Measurements from ENCODE around the gene MLLT10.

MLLT10 gene

DNA sequence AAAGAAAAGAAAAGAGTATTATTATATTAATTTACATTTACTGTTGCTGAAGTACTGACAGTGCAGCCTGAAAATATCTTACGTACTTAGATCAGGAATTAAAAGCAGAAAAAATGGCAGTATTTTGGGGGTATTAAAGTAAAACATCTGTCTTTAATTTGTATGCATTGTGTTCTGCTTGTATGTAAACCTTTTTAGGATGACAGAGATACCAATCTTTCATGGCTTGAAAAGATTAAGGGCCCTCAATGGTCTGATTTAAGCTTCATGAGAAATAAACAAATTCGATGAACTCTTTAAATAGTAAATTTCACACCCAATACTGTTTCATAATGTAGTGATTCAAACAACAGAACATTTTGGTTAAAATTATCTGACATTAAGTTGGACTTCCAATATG is 116.3 kb downstream of the MLLT10 start:
- no peak for DNase-seq

DNA sequence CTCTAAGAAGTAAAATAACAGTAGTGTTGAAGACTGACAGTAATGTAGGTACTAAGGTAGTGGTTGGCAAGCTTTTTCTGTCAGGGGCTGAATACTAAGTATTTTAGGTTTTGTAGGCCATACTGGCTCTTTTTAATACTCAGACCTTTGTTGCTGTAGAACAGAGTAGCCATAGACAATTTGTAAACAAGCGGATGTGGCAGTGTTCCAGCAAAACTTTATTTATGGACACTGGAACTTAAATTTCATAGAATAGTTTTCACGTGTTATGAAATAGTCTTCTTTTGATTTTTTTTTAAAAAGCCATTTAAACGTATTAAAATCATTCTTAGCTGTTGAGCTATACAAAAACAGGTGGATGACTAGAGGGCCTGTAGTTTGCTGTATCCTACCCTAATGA is 121.2 kb downstream of the MLLT10 start:
- DNase-seq: no peak

DNA sequence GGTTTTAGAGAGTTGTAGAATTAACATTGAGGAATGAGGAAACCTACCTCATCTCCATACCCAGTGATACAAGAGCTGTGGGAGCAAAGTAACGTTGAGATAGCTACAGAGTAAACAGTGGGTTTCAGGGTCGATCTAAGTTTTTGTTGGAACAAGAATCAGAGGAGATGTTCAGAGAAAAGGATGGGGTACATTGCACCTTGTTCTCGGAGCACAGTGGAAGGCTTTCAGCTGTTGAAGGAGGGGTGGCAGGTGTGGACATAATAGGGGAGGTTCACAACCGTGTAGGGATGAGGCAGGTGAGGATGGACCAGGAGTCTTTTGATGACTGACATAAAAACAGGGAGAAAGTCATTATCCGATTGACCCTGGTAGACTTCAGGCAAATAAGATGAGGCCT is 121.7 kb downstream of the MLLT10 start:
- no peak for DNase-seq

DNA sequence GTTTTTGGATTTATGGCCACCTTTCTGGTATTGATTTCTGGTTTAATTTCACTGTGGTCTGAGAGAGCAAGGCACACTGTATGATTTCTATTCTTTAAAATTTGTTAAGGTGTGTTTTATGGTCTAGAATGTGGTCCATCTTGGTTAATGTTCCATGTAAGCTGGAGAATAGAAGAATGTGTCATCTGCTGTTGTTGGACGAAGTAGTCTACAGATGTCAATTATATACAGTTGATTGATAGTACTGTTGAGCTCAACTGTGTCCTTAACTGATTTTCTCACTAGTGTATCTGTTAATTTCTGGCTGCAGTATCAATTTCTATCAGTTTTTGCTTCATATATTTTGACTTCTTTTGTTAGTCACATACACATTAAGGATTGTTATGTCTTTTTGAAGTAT is 127.1 kb downstream of the MLLT10 start:
- no peak for DNase-seq

DNA sequence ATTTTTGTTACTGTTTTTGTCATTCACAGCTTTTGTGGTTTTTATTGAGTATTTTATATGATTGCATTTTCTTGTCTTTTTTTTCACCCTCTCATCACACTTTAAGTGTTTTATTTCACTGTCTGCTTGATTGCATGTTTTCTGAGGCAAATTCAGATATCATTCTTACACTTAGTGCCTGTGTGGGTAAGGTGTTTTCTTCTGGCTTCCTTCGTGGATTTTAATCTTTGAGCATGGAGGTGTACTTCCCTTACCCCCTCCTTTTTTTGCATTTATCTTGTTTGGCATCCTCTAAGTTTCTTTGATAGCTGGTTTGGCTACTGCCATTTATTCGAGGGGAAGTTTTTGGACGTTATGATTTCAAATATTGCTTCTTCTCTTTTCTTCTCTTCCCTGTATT is 127.9 kb downstream of the MLLT10 start:
- no peak for DNase-seq

DNA sequence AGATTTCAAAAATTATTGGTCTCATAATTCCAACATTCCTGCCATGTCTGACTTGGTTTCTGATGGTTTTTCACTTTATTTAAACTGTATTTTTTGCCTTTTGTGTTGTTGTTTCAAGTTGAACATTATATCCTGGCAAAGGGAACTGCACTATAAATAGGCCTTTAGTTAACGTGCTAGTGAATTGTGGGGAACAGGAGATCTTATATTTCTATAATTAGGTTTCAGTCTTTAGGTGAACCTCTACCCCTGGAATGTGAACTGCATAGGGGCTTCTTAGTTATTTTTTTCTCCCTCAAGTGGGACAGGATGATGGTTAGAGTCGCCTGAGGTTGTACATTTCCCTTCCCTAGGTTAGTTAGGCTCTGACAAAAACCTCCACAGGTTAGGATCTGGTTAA is 128.6 kb downstream of the MLLT10 start:
- DNase-seq: no peak

DNA sequence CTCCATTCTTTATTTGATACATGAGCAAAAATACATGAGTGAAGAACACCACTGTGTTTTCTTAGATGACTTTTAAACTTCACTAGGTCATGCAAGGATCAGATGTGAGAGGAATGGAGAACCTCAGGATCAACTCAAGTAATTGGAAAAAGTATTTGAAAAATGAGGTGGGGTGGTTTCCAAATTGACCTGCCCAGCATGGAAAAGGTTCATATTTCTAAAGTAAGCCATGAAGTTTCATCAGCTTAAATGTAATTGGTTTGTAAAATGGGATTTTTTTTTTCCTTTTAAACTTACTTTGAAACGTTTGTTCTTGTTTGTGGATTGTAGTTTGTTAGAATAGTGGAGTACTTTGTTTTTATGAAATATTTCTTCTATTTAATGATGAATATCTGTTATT is 134.8 kb downstream of the MLLT10 start:
- DNase-seq: no peak

DNA sequence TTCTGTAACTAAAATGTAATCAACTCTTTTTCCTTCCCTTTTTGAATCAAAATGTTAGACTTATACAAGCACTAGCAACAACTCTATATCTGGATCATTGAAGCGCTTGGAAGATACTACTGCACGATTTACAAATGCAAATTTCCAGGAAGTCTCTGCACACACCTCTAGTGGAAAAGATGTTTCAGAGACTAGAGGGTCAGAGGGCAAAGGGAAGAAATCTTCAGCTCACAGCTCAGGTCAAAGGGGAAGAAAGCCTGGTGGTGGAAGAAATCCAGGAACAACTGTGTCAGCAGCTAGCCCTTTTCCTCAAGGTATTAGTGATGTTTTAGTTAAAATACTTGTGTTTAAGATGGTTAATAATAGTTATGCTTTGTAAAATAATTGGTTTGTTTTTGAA is 136.4 kb downstream of the MLLT10 start:
- no peak for DNase-seq

DNA sequence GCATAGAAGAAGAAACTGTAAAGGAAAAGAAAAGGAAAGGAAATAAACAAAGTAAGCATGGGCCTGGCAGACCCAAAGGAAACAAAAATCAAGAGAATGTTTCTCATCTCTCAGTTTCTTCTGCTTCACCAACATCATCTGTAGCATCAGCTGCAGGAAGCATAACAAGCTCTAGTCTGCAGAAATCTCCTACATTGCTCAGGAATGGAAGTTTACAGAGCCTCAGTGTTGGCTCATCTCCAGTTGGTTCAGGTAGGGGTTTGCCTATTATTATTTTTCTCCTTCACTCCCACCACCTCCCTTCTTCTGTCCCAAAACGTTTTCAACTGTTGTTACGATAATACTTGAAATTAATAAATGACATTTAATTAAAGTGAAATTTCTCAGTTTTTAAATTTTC is 139.6 kb downstream of the MLLT10 start:
- no peak for DNase-seq

DNA sequence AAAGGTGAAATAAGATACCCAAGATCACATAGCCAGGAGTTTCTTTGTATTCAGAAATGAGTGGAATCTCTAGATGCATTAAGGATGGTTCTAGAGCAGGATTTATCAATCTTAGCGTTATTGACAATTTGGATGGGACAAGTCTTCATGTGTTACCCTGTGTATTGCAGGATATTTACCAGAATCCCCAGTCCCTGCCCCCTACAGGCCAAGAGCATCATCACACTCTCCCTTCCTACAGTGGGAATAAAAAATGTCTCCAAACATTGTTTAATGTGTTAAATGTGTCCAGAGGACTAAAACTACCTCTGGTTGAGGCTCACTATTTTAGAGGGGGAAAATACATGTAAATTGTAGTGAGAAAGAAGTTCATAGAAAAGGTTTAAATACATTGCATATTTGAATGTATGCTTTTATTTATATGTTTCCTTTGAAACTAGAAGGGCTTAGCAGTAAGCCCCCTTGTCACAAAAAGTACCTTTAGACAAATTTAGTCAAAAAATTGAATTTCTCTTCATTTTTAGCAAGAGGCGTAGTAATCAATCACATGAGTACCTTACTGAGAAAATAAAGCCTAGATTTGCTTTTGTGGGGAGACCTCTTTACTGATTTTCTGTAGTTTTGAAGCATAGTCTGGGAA is 141.2 kb downstream of the MLLT10 start:
- peak; percentile 69 for DNase-seq

DNA sequence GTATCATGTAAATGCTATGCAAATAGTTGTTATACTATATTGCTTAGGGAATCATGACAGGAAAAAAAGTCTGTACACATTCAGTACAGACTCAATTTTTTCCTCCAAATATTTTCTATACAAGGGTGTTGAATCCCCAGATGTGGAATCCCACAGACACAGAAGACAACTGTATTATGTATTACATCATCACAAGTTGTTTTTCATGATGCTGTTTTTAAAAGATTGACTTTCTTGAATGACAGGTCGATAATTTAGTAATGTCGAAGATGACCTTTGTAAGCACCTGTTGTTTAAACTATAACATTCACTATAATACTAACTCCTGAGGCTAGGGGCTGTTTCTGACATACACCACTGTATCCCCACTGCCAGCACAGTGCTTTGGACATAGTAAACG is 143.5 kb downstream of the MLLT10 start:
- DNase-seq: no peak

DNA sequence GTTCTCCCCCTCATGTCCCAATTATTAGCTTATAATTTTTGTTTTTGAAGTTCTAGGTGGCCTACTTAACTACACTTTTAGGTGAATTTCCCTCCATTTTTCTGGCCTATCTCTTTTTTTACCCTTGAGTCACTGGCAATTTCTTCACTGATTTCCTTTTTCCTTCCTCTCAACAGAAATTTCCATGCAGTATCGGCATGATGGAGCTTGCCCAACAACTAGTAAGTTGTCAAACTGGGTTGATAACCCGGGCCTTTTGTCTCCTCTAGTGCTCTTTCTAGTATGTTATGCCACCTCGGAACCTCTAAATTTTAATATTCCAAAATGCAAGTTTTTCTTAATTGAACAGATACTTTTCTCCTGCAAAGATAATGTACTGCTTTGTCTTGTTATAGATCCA is 147.1 kb downstream of the MLLT10 start:
- no peak for DNase-seq

DNA sequence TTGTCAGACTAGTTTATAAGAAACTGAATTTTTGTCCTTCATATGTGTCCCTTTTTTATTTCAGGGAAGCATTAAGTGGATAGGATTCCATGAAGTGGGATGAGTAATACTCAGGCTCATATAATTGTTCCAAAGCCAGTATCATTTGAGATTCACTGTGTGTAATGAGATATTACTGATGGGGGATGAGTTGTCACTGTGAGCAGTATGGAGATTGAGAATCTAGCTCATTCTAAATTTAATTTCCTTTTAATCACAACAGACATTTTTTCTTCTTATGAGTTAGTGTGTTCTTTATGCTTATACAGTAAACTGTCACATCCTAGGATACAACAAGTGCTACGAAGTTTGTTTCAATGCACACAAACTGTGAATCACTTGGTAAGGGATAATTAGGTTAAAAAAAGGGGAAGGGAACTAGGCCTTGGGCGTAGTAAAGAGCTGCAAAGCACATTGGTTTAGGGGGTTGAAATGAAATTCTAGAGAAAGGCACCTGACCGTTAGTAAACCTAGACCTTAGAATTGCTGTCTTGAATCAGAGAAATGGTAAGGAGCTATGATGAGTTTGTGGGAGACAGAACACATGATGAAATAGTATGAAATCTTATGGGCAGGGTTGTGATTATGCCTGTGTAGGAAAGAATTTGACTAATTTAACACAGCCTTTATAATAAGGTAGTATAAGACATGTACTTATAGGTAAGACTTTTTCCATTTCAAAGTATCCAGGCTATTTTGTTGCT is 153.4 kb downstream of the MLLT10 start:
- no peak for DNase-seq

DNA sequence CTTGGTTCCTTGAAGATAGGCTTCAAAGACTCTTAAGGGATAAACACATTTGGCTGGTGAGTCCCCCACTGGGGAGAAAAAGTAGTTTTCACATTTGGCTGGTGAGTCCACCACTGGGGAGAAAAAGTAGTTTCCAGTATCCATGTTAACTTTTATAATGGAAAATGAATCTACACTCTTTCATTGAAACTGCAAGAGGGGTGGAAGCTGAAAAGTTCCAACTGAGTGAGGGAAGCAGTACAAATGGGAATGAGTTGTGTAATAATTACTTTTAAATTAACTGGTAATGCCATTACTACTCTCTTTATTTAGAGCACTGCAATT is 153.9 kb downstream of the MLLT10 start:
- no peak for DNase-seq

DNA sequence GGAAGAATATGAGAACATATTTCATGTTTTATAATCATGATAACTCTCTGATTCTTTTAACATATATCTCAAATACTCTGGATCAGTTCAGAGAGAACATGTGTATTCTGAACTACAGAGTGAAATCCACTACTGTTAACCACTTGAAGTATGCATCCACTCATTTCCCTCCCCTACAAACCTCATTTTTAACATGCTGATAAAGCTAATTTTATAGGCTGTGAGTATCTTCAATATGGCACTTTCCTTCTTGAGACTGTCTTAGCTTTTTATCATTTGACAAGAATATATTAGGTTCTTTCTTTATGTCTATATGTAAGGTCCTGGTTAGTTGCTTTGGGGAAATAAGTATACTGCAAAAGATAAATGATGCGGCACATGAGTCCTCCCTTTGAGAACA is 154.8 kb downstream of the MLLT10 start:
- no peak for DNase-seq

DNA sequence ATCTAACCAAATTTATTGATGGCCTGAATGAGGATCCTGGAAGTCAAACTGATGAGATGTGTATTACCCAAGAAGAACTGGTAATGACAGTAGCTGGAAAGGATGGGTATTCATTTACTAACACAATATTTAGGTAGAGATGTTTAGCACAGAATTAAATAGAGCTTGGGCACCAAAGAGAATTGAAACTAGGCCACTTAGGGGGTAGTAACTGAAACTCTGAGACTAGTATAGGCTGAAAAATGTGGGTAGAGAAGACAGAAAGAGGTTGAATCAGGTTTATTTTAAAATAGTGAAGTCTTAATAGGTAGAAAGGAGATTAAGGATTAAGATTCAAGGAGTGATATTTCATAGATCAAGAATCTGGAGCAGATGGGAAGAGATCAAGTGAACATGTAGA is 155.8 kb downstream of the MLLT10 start:
- no peak for DNase-seq

DNA sequence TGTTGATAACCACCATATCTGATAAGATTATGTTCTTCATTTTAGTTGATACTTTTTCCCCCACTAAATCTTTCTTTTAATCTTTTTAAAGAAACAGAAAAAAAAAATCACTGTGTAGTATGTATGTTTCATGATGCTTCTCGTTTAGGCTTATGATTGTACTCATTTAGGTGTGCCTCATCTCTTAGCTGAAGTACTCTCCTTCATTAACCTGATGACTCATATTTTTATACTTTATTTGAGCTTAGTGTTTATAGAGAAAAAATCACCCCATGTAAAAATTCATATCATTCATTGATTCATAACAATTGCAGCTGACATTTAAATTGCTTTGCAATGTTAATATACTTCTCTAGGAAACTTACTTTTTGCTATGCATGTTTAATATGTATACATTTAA is 158.9 kb downstream of the MLLT10 start:
- DNase-seq: no peak

DNA sequence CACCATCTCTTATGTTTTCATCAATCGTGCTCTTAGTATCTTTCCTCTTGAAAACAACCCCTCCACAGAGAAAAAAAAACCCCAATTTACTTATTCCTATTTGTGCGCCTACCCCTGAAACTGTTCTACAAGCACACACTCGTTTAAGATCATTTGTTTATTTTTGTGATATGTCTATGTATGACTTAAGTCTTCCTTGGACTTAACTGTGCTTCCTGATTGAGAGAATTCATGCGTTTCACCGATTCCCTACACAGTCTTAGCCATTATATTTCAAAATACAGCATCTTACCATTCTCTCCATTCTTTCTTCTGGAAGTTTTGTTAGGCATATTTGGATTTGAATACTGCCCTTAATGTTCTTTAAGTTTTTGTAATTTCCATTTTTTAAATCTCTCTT is 159.4 kb downstream of the MLLT10 start:
- no peak for DNase-seq

DNA sequence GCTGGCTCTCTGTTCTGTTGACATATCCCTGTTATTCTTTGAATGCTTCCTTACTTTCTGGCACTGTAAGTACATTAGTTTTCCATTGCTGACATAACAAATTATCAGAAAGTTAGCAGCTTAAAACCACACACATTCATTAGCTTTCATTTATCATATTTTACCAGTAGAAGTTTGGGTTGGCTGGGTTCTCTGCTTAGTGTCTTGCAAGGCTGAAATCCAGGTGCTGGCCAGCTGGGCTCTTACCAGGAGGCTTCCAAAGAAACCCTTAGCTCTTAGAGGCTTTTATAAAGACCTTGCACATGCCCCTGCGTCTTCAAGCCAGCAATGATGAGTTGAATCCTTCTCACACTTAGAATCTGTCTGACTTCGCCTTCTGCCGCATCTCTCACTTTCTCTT is 160.6 kb downstream of the MLLT10 start:
- no peak for DNase-seq

DNA sequence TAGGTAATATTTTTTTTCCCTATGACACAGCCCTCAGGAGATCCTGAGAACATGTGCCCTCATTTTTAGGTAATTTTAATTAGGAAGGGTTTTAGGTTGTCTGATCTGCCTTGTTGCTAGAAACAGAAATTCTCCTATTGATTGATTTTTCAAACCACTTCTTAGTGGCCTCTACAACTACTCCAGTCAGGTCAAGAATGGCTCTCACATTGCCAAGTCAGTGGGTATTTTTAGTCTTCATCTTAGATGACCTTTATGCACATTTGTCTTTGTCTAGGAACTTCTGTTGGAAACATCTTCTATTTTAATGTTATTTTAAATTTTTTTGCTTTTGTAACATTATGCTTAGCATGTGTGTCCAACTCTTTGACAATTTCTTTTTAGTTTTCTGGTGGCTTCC is 162.3 kb downstream of the MLLT10 start:
- no peak for DNase-seq

DNA sequence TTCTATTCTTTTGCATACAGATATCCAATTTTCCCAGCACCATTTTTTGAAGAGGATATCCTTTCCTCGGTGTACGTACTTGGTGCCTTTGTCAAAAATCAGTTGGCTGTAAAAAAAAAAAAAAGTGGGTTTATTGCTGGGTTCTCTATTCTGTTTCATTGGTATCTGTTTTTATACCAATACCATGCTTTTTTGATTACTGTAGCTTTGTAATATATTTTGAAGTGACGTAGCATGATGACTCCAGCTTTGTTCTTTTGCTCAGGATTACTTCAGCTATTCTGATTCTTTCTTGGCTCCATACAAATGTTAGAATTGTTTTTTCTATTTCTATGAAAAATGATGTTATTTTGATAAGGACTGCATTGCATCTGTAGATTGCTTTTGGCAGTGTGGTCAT is 165.5 kb downstream of the MLLT10 start:
- no peak for DNase-seq

DNA sequence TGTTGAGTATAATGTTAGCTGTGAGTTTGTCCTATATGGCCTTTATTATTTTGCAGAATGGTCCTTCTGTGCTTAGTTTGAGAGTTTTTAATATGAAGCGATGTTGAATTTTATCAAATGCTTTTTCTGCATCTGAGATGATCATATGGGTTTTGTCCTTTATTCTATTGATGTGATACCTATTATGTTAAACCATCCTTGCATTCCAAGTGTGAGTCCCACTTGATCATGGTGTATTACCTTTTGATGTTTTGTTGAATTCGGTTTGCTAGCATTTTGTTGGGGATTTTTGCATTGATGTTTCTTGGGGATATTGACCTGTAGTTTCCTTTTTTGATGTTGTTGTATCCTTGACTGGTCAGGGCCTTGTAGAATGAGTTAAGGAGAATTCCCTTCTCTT is 166.4 kb downstream of the MLLT10 start:
- no peak for DNase-seq

DNA sequence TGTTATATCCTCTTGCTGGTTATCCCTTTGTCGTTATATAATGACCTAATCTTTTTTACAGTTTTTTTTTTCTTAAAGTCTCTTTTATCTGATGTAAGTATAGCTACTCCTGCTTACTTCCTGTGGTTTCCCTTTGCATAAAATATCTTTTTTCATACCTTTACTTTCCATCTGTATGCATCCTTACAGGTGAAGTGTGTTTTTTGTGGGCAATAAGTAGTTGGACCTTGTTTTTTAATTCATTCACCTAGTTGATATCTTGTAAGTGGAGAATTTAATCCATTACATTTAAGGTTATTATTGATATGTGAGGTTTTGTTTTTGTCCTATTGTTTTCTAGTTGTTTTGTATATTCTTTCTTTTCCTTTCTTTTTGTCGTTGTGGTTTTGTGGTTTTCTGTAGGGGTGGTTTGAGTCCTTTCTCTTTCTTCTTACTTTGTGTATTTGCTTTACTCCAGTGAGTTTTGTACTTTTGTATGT is 168.6 kb downstream of the MLLT10 start:
- DNase-seq: no peak

DNA sequence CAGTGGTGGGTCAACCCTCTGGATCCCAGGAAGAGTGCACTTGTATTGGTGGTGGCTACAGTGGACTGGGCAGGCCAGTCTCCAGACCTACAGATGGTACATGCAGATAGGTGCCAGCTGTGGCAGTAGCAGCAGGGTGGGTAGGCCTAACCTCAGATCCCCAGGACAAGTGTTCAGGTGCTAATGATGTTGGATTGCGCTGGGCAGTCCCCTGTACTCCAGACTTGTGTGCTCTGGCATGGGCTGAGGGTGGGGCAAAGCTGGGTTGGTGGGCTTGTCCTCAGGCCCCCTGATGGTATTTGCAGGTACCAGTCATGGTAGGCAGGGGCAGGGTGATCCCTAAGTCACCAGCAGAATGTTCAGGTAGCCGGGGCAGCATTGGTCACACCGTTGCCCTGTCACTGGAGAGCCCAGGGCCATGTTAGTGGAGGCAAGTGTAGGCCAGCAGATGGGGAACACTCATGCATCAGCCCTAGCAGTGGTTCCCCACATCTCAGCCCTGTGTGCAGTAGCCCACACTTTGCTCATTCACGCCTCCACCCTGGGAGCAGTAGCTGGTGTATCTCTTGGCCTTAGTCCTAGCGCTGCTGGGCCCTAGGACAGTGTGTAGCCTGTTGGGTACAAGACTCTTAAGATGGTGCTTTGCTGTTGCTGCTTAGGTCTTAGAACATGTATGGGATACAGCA is 171.3 kb downstream of the MLLT10 start:
- no peak for DNase-seq

DNA sequence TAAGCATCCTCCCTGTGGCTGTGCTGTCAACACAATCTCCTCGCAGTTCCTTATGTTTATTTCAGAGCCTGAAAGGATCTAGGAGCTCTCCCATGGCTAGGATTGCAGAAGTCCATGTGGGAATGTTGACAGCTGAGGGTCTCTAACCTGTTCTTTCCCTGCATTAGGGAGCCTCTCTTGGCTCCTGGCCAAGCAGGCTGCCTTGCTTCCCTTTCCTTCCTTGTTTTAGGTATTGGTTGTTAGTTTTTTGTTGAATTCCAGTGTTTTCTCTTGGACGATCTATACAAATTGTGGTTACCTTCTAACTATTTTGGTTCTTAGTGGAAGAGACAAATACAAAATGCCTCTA is 171.8 kb downstream of the MLLT10 start:
- DNase-seq: no peak
